GM19099 (cell line): ENCODE data around the gene SP4.

Source experiments
- POLR2A ChIP-seq: IDR thresholded peaks from 3 replicates; pipeline ENCODE4 v1.6.1; 2011; ENCODE audit warnings: low read depth; ENCODE audit not compliant: insufficient read length; ENCODE audit errors: extremely low read depth

The SP4 gene

GRCh38 chr7:21472029-21472428 lies 44.1 kb downstream of the SP4 start:
- no peak for TF ChIP-seq POLR2A

- no peak for TF ChIP-seq POLR2A
Observed at GRCh38 chr7:21476429-21476828, 48.5 kb downstream of the SP4 start.

GRCh38 chr7:21480693-21481403 lies 53.0 kb downstream of the SP4 start:
- no peak for TF ChIP-seq POLR2A

- no peak for TF ChIP-seq POLR2A
Observed at GRCh38 chr7:21486511-21486910, 58.6 kb downstream of the SP4 start.

- no peak for TF ChIP-seq POLR2A
Observed at GRCh38 chr7:21495731-21496130, 67.8 kb downstream of the SP4 start.

- no peak for TF ChIP-seq POLR2A
Observed at GRCh38 chr7:21497072-21497471, 69.2 kb downstream of the SP4 start.

- TF ChIP-seq POLR2A, result no peak
Observed at GRCh38 chr7:21500117-21500832, 72.4 kb downstream of the SP4 start.

- no peak for TF ChIP-seq POLR2A
Observed at GRCh38 chr7:21504021-21504420, 76.1 kb downstream of the SP4 start.

GRCh38 chr7:21507627-21508343 lies 79.9 kb downstream of the SP4 start:
- TF ChIP-seq POLR2A, result no peak

GRCh38 chr7:21508538-21508937 lies 80.7 kb downstream of the SP4 start:
- TF ChIP-seq POLR2A, result no peak

- TF ChIP-seq POLR2A, result no peak
Observed at GRCh38 chr7:21514062-21514461, 86.2 kb downstream of the SP4 start.

GRCh38 chr7:21524680-21525079 lies 96.8 kb downstream of the SP4 start:
- TF ChIP-seq POLR2A, result no peak

- no peak for TF ChIP-seq POLR2A
Observed at GRCh38 chr7:21526007-21526406, 98.1 kb downstream of the SP4 start.

- no peak for TF ChIP-seq POLR2A
Observed at GRCh38 chr7:21526448-21526847, 98.6 kb downstream of the SP4 start.

- TF ChIP-seq POLR2A, result no peak
Observed at GRCh38 chr7:21538936-21539495, 111.1 kb downstream of the SP4 start.

- TF ChIP-seq POLR2A, result no peak
Observed at GRCh38 chr7:21542891-21543527, 115.1 kb downstream of the SP4 start, which contains the start of gene DNAH11. Gene DNAH11, plus strand, starts transcription at chr7:21543039. Its CDS starts 207 bp downstream, at chr7:21543246.
